Stimulated activated naive CD4-positive, alpha-beta T cell treated with Interleukin-2 at 50 U/mL for 16 hours (primary cell): ENCODE results near the gene GLOD4.

ENCODE experiments used
- DNase-seq: peaks from one replicate; lab custom pipeline; 2025; lab: John Stamatoyannopoulos, UW

The GLOD4 gene

GRCh38 chr17:740240-741017 lies 41.7 kb downstream of the GLOD4 start:
- DNase-seq = peak; percentile 13

GRCh38 chr17:737561-738113 lies 44.4 kb downstream of the GLOD4 start:
- no peak for DNase-seq

- DNase-seq = no peak
Measured at GRCh38 chr17:733743-734142, 48.3 kb downstream of the GLOD4 start.

- DNase-seq = peak; percentile 7
Measured at GRCh38 chr17:732902-733720, 49.0 kb downstream of the GLOD4 start.

GRCh38 chr17:732067-732901 lies 49.8 kb downstream of the GLOD4 start, which contains the start of gene TLCD3A:
TLCD3A (plus strand) TSS chr17:732596; CDS start chr17:732648, 52 bp downstream.
- DNase-seq = peak; percentile 45

- DNase-seq = no peak
Measured at GRCh38 chr17:731644-732066, 50.4 kb downstream of the GLOD4 start.

GRCh38 chr17:728911-729310 lies 53.2 kb downstream of the GLOD4 start:
- no peak for DNase-seq

- DNase-seq = no peak
Measured at GRCh38 chr17:726271-726919, 55.7 kb downstream of the GLOD4 start.

GRCh38 chr17:725746-726145 lies 56.3 kb downstream of the GLOD4 start:
- no peak for DNase-seq

- no peak for DNase-seq
Measured at GRCh38 chr17:725084-725483, 57.0 kb downstream of the GLOD4 start.

GRCh38 chr17:721540-721937 lies 60.5 kb downstream of the GLOD4 start:
- no peak for DNase-seq

- DNase-seq = no peak
Measured at GRCh38 chr17:720706-721539, 61.2 kb downstream of the GLOD4 start.

- DNase-seq = no peak
Measured at GRCh38 chr17:718075-718474, 64.0 kb downstream of the GLOD4 start.
